ENCODE data around the gene MED4.

Gene MED4

DNA sequence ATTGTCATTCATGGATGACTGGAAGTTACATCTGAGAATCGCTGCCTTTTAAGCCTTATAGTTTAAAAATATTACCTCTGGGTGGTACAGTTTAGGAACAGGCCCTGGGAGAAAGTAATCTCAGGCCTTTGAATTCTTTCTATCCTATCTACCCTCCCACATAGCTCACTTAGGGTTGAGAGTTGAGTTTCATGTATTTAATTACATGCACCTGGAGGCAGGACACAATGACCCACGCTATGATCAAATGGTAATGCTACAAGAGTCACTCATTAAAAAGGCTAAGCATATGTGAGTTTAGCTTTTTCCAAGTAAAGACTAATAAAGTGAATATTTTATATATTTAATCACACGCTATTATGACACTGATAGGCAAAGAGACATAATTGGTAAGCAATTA, 25.3 kb upstream of the MED4 start:
- no peak for DNase-seq (ENCODE audit: low read depth, low spot score)
- Histone ChIP-seq H3K36me3 (ENCODE audit: control insufficient read depth, insufficient read depth, low read length) (no peaks in the 10 kb centered on the region), H3K27ac (ENCODE audit: low read length) (no peak overlapping the region), H3K4me3 (ENCODE audit: low read length) (no peak overlapping the region), H3K27me3 (ENCODE audit: control insufficient read depth, insufficient read depth, low read length) (no peaks in the 10 kb centered on the region), H3K9me3 (ENCODE audit: control insufficient read depth, insufficient read depth, low read length) (no peaks in the 10 kb centered on the region), H3K4me1 (ENCODE audit: control insufficient read depth, insufficient read depth, low read length) (no peaks in the 10 kb centered on the region)
- WGBS (ENCODE audit: insufficient coverage, insufficient read length) = no CpG with 5 or more reads among the region's 3 CpGs

DNA sequence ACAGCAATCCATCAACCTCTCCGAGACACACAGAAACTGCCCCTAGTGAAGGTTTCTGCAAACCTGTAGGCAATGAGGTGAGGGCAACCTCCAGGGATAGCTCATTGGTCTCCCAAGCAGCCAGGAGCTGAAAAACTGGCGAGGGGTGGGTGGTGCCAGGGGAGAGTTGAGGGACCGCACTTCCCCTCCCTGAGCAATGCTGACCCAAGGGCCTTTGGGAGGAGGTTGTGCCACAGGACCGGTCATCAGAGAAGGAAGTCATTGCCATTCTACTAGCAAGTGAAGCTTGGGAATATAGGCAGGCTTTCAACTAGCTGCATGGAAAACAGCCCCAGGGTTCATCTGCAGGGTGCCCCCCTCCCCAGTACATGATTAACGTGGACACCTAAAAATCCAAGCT, 23.1 kb upstream of the MED4 start:
- no CpG with 5 or more reads among the region's 5 CpGs for WGBS (ENCODE audit: insufficient coverage, insufficient read length)
- no peak overlapping the region for H3K4me3 ChIP-seq (ENCODE audit: low read length)
- no peaks in the 10 kb centered on the region for H3K9me3 ChIP-seq (ENCODE audit: control insufficient read depth, insufficient read depth, low read length)
- no peaks in the 10 kb centered on the region for H3K36me3 ChIP-seq (ENCODE audit: control insufficient read depth, insufficient read depth, low read length)
- DNase-seq (ENCODE audit: low read depth, low spot score) = no peak
- H3K4me1 ChIP-seq (ENCODE audit: control insufficient read depth, insufficient read depth, low read length) = no peaks in the 10 kb centered on the region
- H3K27me3 ChIP-seq (ENCODE audit: control insufficient read depth, insufficient read depth, low read length) = no peaks in the 10 kb centered on the region
- H3K27ac ChIP-seq (ENCODE audit: low read length) = no peak overlapping the region

- DNase-seq (ENCODE audit: low read depth, low spot score) = no peak
- Histone ChIP-seq H3K36me3 (ENCODE audit: control insufficient read depth, insufficient read depth, low read length) (no peaks in the 10 kb centered on the region), H3K9me3 (ENCODE audit: control insufficient read depth, insufficient read depth, low read length) (no peaks in the 10 kb centered on the region), H3K27ac (ENCODE audit: low read length) (no peak overlapping the region), H3K4me3 (ENCODE audit: low read length) (no peak overlapping the region), H3K4me1 (ENCODE audit: control insufficient read depth, insufficient read depth, low read length) (no peaks in the 10 kb centered on the region), H3K27me3 (ENCODE audit: control insufficient read depth, insufficient read depth, low read length) (no peaks in the 10 kb centered on the region)
- WGBS (ENCODE audit: insufficient coverage, insufficient read length) = no CpG with 5 or more reads among the region's 3 CpGs
Measured at GRCh38 chr13:48116808-48117207, 21.9 kb upstream of the MED4 start.

- no peak overlapping the region for H3K27ac ChIP-seq (ENCODE audit: low read length)
- H3K4me1 ChIP-seq (ENCODE audit: control insufficient read depth, insufficient read depth, low read length) = 0 out of 2 replicates have a peak, but pooled peaks cover 1% of the 10 kb centered on the region
- H3K27me3 ChIP-seq (ENCODE audit: control insufficient read depth, insufficient read depth, low read length) = no peaks in the 10 kb centered on the region
- no peak for DNase-seq (ENCODE audit: low read depth, low spot score)
- no peak overlapping the region for H3K4me3 ChIP-seq (ENCODE audit: low read length)
- H3K36me3 ChIP-seq (ENCODE audit: control insufficient read depth, insufficient read depth, low read length) = no peaks in the 10 kb centered on the region
- 100% methylated on average over 1 of the region's 1 CpG for WGBS (ENCODE audit: insufficient coverage, insufficient read length)
- H3K9me3 ChIP-seq (ENCODE audit: control insufficient read depth, insufficient read depth, low read length) = no peaks in the 10 kb centered on the region
Measured at GRCh38 chr13:48113756-48114130, 18.8 kb upstream of the MED4 start.

- DNase-seq (ENCODE audit: low read depth, low spot score) = no peak
- H3K27ac ChIP-seq (ENCODE audit: low read length) = no peak overlapping the region
- no peaks in the 10 kb centered on the region for H3K36me3 ChIP-seq (ENCODE audit: control insufficient read depth, insufficient read depth, low read length)
- no CpG with 5 or more reads among the region's 5 CpGs for WGBS (ENCODE audit: insufficient coverage, insufficient read length)
- 0 out of 2 replicates have a peak, but pooled peaks cover 1% of the 10 kb centered on the region for H3K4me1 ChIP-seq (ENCODE audit: control insufficient read depth, insufficient read depth, low read length)
- H3K4me3 ChIP-seq (ENCODE audit: low read length) = no peak overlapping the region
- H3K9me3 ChIP-seq (ENCODE audit: control insufficient read depth, insufficient read depth, low read length) = no peaks in the 10 kb centered on the region
- H3K27me3 ChIP-seq (ENCODE audit: control insufficient read depth, insufficient read depth, low read length) = no peaks in the 10 kb centered on the region
Measured at GRCh38 chr13:48112896-48113755, 18.2 kb upstream of the MED4 start.

- Histone ChIP-seq H3K9me3 (ENCODE audit: control insufficient read depth, insufficient read depth, low read length) (no peaks in the 10 kb centered on the region), H3K27me3 (ENCODE audit: control insufficient read depth, insufficient read depth, low read length) (no peaks in the 10 kb centered on the region), H3K4me3 (ENCODE audit: low read length) (no peak overlapping the region), H3K36me3 (ENCODE audit: control insufficient read depth, insufficient read depth, low read length) (no peaks in the 10 kb centered on the region), H3K4me1 (ENCODE audit: control insufficient read depth, insufficient read depth, low read length) (0 out of 2 replicates have a peak, but pooled peaks cover 1% of the 10 kb centered on the region), H3K27ac (ENCODE audit: low read length) (no peak overlapping the region)
- DNase-seq (ENCODE audit: low read depth, low spot score) = no peak
- no CpG with 5 or more reads among the region's 3 CpGs for WGBS (ENCODE audit: insufficient coverage, insufficient read length)
Measured at GRCh38 chr13:48110931-48111721, 16.2 kb upstream of the MED4 start.

- H3K4me3 ChIP-seq (ENCODE audit: low read length) = no peak overlapping the region
- no peak overlapping the region for H3K27ac ChIP-seq (ENCODE audit: low read length)
- no CpG with 5 or more reads among the region's 3 CpGs for WGBS (ENCODE audit: insufficient coverage, insufficient read length)
- H3K9me3 ChIP-seq (ENCODE audit: control insufficient read depth, insufficient read depth, low read length) = no peaks in the 10 kb centered on the region
- no peak for DNase-seq (ENCODE audit: low read depth, low spot score)
- H3K4me1 ChIP-seq (ENCODE audit: control insufficient read depth, insufficient read depth, low read length) = 0 out of 2 replicates have a peak, but pooled peaks cover 1% of the 10 kb centered on the region
- H3K36me3 ChIP-seq (ENCODE audit: control insufficient read depth, insufficient read depth, low read length) = no peaks in the 10 kb centered on the region
- no peaks in the 10 kb centered on the region for H3K27me3 ChIP-seq (ENCODE audit: control insufficient read depth, insufficient read depth, low read length)
Measured at GRCh38 chr13:48110132-48110868, 15.4 kb upstream of the MED4 start.

DNA sequence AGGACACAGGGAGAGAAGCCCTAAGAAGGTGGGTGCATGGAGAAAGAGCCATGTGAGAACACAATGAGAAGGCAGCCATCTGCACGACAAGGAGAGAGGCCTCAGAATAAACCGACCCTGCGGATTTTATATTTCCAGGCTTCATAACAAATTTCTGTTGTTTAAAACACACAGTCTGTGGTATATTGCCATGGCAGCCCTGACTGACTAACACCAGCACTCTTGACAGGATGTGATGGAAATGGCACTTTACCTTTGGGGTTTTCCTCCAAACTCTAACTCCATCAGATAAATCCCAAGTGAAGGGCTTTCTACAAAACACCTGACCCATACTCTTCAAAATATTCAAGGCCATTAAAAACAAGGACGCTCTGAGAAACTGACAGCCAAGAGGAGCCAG, 13.2 kb upstream of the MED4 start:
- no CpG with 5 or more reads among the region's 4 CpGs for WGBS (ENCODE audit: insufficient coverage, insufficient read length)
- no peak overlapping the region for H3K4me3 ChIP-seq (ENCODE audit: low read length)
- H3K36me3 ChIP-seq (ENCODE audit: control insufficient read depth, insufficient read depth, low read length) = no peaks in the 10 kb centered on the region
- no peaks in the 10 kb centered on the region for H3K9me3 ChIP-seq (ENCODE audit: control insufficient read depth, insufficient read depth, low read length)
- H3K4me1 ChIP-seq (ENCODE audit: control insufficient read depth, insufficient read depth, low read length) = 0 out of 2 replicates have a peak, but pooled peaks cover 1% of the 10 kb centered on the region
- H3K27ac ChIP-seq (ENCODE audit: low read length) = no peak overlapping the region
- no peak for DNase-seq (ENCODE audit: low read depth, low spot score)
- no peaks in the 10 kb centered on the region for H3K27me3 ChIP-seq (ENCODE audit: control insufficient read depth, insufficient read depth, low read length)

- no peaks in the 10 kb centered on the region for H3K36me3 ChIP-seq (ENCODE audit: control insufficient read depth, insufficient read depth, low read length)
- H3K27me3 ChIP-seq (ENCODE audit: control insufficient read depth, insufficient read depth, low read length) = no peaks in the 10 kb centered on the region
- no peaks in the 10 kb centered on the region for H3K9me3 ChIP-seq (ENCODE audit: control insufficient read depth, insufficient read depth, low read length)
- no peak overlapping the region for H3K27ac ChIP-seq (ENCODE audit: low read length)
- no peak overlapping the region for H3K4me3 ChIP-seq (ENCODE audit: low read length)
- WGBS (ENCODE audit: insufficient coverage, insufficient read length) = no CpG with 5 or more reads among the region's 4 CpGs
- no peak for DNase-seq (ENCODE audit: low read depth, low spot score)
- H3K4me1 ChIP-seq (ENCODE audit: control insufficient read depth, insufficient read depth, low read length) = no peaks in the 10 kb centered on the region; the same call in 1 of the 2 replicates
Measured at GRCh38 chr13:48097793-48098192, 2.9 kb upstream of the MED4 start.

DNA sequence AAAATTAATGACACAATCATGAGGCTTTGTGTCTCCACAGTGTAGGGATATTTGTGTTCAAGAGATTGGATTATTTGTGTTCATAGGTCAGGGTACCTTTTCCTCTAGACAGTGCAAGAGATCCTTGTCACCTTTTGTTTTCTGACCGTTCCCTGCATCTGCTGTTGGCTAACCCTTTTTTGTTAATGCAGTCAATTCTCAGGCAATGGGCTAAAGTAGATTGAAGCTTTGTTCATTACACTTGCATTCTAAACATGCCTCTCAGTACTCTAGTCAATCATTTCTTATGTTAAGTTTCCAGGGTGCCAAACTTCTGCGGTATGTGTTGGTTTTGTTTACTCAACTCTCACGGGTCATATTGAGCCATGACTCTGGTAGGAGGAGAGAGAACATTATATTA, 1.8 kb upstream of the MED4 start:
- DNase-seq (ENCODE audit: low read depth, low spot score) = no peak
- H3K4me1 ChIP-seq (ENCODE audit: control insufficient read depth, insufficient read depth, low read length) = no peaks in the 10 kb centered on the region; the same call in 1 of the 2 replicates
- no peaks in the 10 kb centered on the region for H3K9me3 ChIP-seq (ENCODE audit: control insufficient read depth, insufficient read depth, low read length)
- no peak overlapping the region for H3K27ac ChIP-seq (ENCODE audit: low read length)
- no peaks in the 10 kb centered on the region for H3K36me3 ChIP-seq (ENCODE audit: control insufficient read depth, insufficient read depth, low read length)
- no CpG with 5 or more reads among the region's 3 CpGs for WGBS (ENCODE audit: insufficient coverage, insufficient read length)
- H3K27me3 ChIP-seq (ENCODE audit: control insufficient read depth, insufficient read depth, low read length) = no peaks in the 10 kb centered on the region
- no peak overlapping the region for H3K4me3 ChIP-seq (ENCODE audit: low read length)

Data from iPS DF 6.9 (cell line).